IMR-90 (cell line): ENCODE results near the gene TREM1. TPM values are rescaled to one million over a fixed set of nuclear protein-coding genes. Genes with fewer than 3 reads are reported as not detected.

Source experiments
- ATAC-seq: fragments of 200-7000 bp; cut with Tn5 transposase; 2 replicates; pipeline ENCODE4 v1.9.1; 2020; ENCODE audit warnings: low read depth, mild to moderate bottlenecking, moderate library complexity
- BruUV-seq: library from RNA; stranded (reverse); fragments of 400-500 nt; replicated peaks from 2 replicates; lab custom pipeline; 2021; lab: Mats Ljungman, UMichigan
- CTCF ChIA-PET: fragments of 300-600 bp; formaldehyde crosslinking; extraction: SDS; loops from one replicate; lab custom pipeline; 2021; ENCODE audit warnings: antibody characterized with exemption; lab: Yijun Ruan, JAX
- POLR2A ChIA-PET: fragments of 300-600 bp; sonication (Branson Sonifier 250); formaldehyde crosslinking; loops from one replicate; lab custom pipeline; 2022; ENCODE audit warnings: antibody characterized with exemption; ENCODE audit not compliant: unreplicated experiment; lab: Charles Lee
- DNase-seq: peaks from one replicate; pipeline ENCODE4 v3.0.0; 2013
- H2AFZ ChIP-seq: replicated peaks from 2 replicates; pipeline ENCODE3; 2013; ENCODE audit warnings: low read length, mild to moderate bottlenecking; ENCODE audit not compliant: poor library complexity
- H2AK5ac ChIP-seq: 2 replicates; pipeline ENCODE4 v1.6.1; 2013; ENCODE audit warnings: low read depth, low read length, inconsistent platforms
- H2AK9ac ChIP-seq: replicated peaks from 2 replicates; pipeline ENCODE3; 2013; ENCODE audit warnings: mild to moderate bottlenecking, low read depth, low read length, moderate library complexity; ENCODE audit not compliant: poor library complexity
- H2BK120ac ChIP-seq: 2 replicates; pipeline ENCODE4 v1.6.1; 2013; ENCODE audit warnings: low read depth, low read length, inconsistent platforms
- H2BK15ac ChIP-seq: 3 replicates; pipeline ENCODE4 v1.6.1; 2013; ENCODE audit warnings: low read depth, low read length, inconsistent platforms
- H2BK20ac ChIP-seq: 2 replicates; pipeline ENCODE4 v1.6.1; 2013; ENCODE audit warnings: low read depth, mild to moderate bottlenecking, inconsistent platforms, low read length, moderate library complexity
- H2BK5ac ChIP-seq: 2 replicates; pipeline ENCODE4 v1.6.1; 2013; ENCODE audit warnings: mild to moderate bottlenecking, low read depth, low read length, inconsistent platforms; ENCODE audit not compliant: poor library complexity, severe bottlenecking
- H3K14ac ChIP-seq: replicated peaks from 2 replicates; pipeline ENCODE4 v1.6.1; 2013; ENCODE audit warnings: low read depth, low read length, inconsistent platforms
- H3K18ac ChIP-seq: 2 replicates; pipeline ENCODE4 v1.6.1; 2013; ENCODE audit warnings: low read depth, low read length, control low read depth
- H3K23ac ChIP-seq: 2 replicates; pipeline ENCODE4 v1.6.1; 2013; ENCODE audit warnings: low read depth, low read length, inconsistent platforms
- H3K27ac ChIP-seq: 2 replicates; pipeline ENCODE4 v1.5.1; 2013; ENCODE audit warnings: mild to moderate bottlenecking, control low read depth, low read length; ENCODE audit not compliant: insufficient read depth
- H3K27me3 ChIP-seq: 2 replicates; pipeline ENCODE4 v1.6.1; 2013; ENCODE audit warnings: low read length; ENCODE audit not compliant: control insufficient read depth, insufficient read depth
- H3K36me3 ChIP-seq: 2 replicates; pipeline ENCODE4 v1.6.1; 2013; ENCODE audit warnings: low read length, mixed read lengths; ENCODE audit not compliant: control insufficient read depth, insufficient read depth
- H3K4ac ChIP-seq: 2 replicates; pipeline ENCODE4 v1.6.1; 2013; ENCODE audit warnings: low read depth, low read length, inconsistent platforms
- H3K4me1 ChIP-seq: 2 replicates; pipeline ENCODE4 v1.6.1; 2013; ENCODE audit warnings: low read length, mixed read lengths; ENCODE audit not compliant: control insufficient read depth, insufficient read depth
- H3K4me2 ChIP-seq: 2 replicates; pipeline ENCODE4 v1.6.1; 2013; ENCODE audit warnings: low read depth, mild to moderate bottlenecking, control low read depth, low read length, moderate library complexity
- H3K4me3 ChIP-seq: 2 replicates; pipeline ENCODE4 v1.5.1; 2013; ENCODE audit warnings: low read depth, mild to moderate bottlenecking, control low read depth, low read length, moderate library complexity; ENCODE audit not compliant: insufficient read depth
- H3K56ac ChIP-seq: 2 replicates; pipeline ENCODE4 v1.6.1; 2013; ENCODE audit warnings: low read length, inconsistent platforms; ENCODE audit not compliant: insufficient read depth; ENCODE audit errors: extremely low read depth
- H3K79me1 ChIP-seq, 2 experiments: 2 replicates each; pipeline ENCODE4 v1.6.1; 2013; ENCODE audit warnings: low read length in 2 of 2, inconsistent platforms in 1 of 2, low read depth in 1 of 2
- H3K9ac ChIP-seq: 2 replicates; pipeline ENCODE4 v1.6.1; 2013; ENCODE audit warnings: low read depth, low read length, control low read depth
- H3K9me1 ChIP-seq: 2 replicates; pipeline ENCODE4 v1.6.1; 2013; ENCODE audit warnings: low read length, inconsistent platforms; ENCODE audit not compliant: insufficient read depth
- H3K9me3 ChIP-seq: 2 replicates; pipeline ENCODE4 v1.6.1; 2013; ENCODE audit warnings: low read length; ENCODE audit not compliant: control insufficient read depth, insufficient read depth
- H4K20me1 ChIP-seq: 2 replicates; pipeline ENCODE4 v1.6.1; 2013; ENCODE audit warnings: low read length, inconsistent platforms; ENCODE audit not compliant: insufficient read depth
- H4K5ac ChIP-seq: 2 replicates; pipeline ENCODE4 v1.6.1; 2013; ENCODE audit warnings: mild to moderate bottlenecking, low read depth, low read length, control low read depth
- H4K8ac ChIP-seq, 2 experiments: 2 replicates each; pipeline ENCODE4 v1.6.1; 2013; ENCODE audit warnings: low read depth in 2 of 2, low read length in 2 of 2, control low read depth in 1 of 2, inconsistent platforms in 1 of 2
- H4K91ac ChIP-seq: 2 replicates; pipeline ENCODE4 v1.6.1; 2013; ENCODE audit warnings: low read depth, low read length, inconsistent platforms; ENCODE audit not compliant: insufficient read depth
- CEBPB ChIP-seq: IDR thresholded peaks from 2 replicates; pipeline ENCODE4 v1.6.1; 2012; ENCODE audit warnings: low read depth, low read length, improper control_type of control experiment
- MAZ ChIP-seq: IDR thresholded peaks from 2 replicates; pipeline ENCODE4 v1.6.1; 2012; ENCODE audit warnings: low read depth, mild to moderate bottlenecking, low read length, improper control_type of control experiment, moderate library complexity, borderline replicate concordance
- WGBS, 2 experiments: methylation state at CpG; one replicate each; pipeline versions ENCODE4 v1.1.5 to v1.1.7; 2013; ENCODE audit warnings: missing lambda C conversion rate in 2 of 2; ENCODE audit not compliant: insufficient read length in 1 of 2; ENCODE audit errors: extremely low coverage in 2 of 2; 5-methylcytosine and 5-hydroxymethylcytosine counted together
- dilution Hi-C: fragments of 300-500 bp; cut with HindIII; formaldehyde crosslinking; loops from one replicate; pipeline ENCODE4 v1.14.3; 2018; ENCODE audit warnings: low sequenced_read_pairs; ENCODE audit not compliant: unreplicated experiment
- in situ Hi-C: fragments of 300-500 bp; cut with MboI; formaldehyde crosslinking; loops from 3 replicates; pipeline ENCODE4 v1.14.3; 2019; ENCODE audit warnings: low sequenced_read_pairs, inconsistent platforms, mixed read lengths
- intact Hi-C: fragments of 100-400 bp; cut with micrococcal nuclease; formaldehyde crosslinking; loops from 2 replicates; pipeline ENCODE4 v1.10.0; 2022
- polyA plus RNA-seq, 3 experiments: library from polyadenylated mRNA; depleted of rRNA; stranded (reverse); fragments of >200 nt; gene quantifications; 2 replicates each; pipeline ENCODE4 v1.2.3, GENCODE V29; 2012; ENCODE audit warnings: low replicate concordance in 1 of 3
- total RNA-seq: library from RNA; depleted of rRNA; stranded (reverse); fragments of >200 nt; gene quantifications from 2 replicates; pipeline ENCODE4 v1.2.3, GENCODE V29; 2012
- TF ChIP-seq, protein P1 (sequence below): fragments of 150-350 bp; IDR thresholded peaks from 2 replicates; pipeline ENCODE4 v1.6.1; 2017; ENCODE audit warnings: mild to moderate bottlenecking, antibody characterized with exemption, low read length, low read depth
- TF ChIP-seq, protein P2 (sequence below): conservative IDR thresholded peaks from 2 replicates; pipeline ENCODE4 v1.5.1; 2012; ENCODE audit warnings: mild to moderate bottlenecking, low read depth, low read length, improper control_type of control experiment

Gene TREM1
- total and polyA plus RNA-seq, 2 of the 4 experiments (the other 2 are of a cell fraction): not detected

- in situ Hi-C loops: no loop called here
- CTCF ChIA-PET: interaction anchor here (0.6 kb wide), 1 partner anchor 50 kb away, joined by 3 read pairs; no protein-coding TSS in a partner anchor
- no peak overlapping the region for H2BK120ac ChIP-seq
Measured at GRCh38 chr6:41256383-41256782, 30.1 kb downstream of the TREM1 start.

More at GRCh38 chr6:41256383-41256782, 30.1 kb downstream of the TREM1 start:
- Histone ChIP-seq H3K27me3 (no peaks in the 10 kb centered on the region), H3K79me1 (no peaks in the 10 kb centered on the region), H2AK9ac (no peak overlapping the region), H3K4me3 (no peak overlapping the region), H2BK5ac (no peak overlapping the region), H2AFZ (no peak overlapping the region), H2BK15ac (no peak overlapping the region), H3K4ac (no peak overlapping the region), H3K36me3 (no peaks in the 10 kb centered on the region), H3K9me3 (no peaks in the 10 kb centered on the region), H2BK20ac (no peak overlapping the region), H3K9me1 (no peaks in the 10 kb centered on the region), H2AK5ac (no peak overlapping the region), H3K4me2 (no peak overlapping the region), H4K5ac (no peak overlapping the region), H3K4me1 (no peaks in the 10 kb centered on the region), H3K56ac (no peak overlapping the region), H4K20me1 (no peaks in the 10 kb centered on the region), H3K9ac (no peak overlapping the region), H3K27ac (no peak overlapping the region), H4K91ac (no peak overlapping the region), H3K14ac (no peak overlapping the region), H3K18ac (no peak overlapping the region), H3K23ac (no peak overlapping the region), H4K8ac (no peak overlapping the region)
- intact Hi-C loops (no loop called here), dilution Hi-C loops (no loop called here)
- TF ChIP-seq, protein P1, sequence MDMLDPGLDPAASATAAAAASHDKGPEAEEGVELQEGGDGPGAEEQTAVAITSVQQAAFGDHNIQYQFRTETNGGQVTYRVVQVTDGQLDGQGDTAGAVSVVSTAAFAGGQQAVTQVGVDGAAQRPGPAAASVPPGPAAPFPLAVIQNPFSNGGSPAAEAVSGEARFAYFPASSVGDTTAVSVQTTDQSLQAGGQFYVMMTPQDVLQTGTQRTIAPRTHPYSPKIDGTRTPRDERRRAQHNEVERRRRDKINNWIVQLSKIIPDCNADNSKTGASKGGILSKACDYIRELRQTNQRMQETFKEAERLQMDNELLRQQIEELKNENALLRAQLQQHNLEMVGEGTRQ: no peak
- TF ChIP-seq CEBPB (no peak), MAZ (no peak)
- TF ChIP-seq, protein P2, sequence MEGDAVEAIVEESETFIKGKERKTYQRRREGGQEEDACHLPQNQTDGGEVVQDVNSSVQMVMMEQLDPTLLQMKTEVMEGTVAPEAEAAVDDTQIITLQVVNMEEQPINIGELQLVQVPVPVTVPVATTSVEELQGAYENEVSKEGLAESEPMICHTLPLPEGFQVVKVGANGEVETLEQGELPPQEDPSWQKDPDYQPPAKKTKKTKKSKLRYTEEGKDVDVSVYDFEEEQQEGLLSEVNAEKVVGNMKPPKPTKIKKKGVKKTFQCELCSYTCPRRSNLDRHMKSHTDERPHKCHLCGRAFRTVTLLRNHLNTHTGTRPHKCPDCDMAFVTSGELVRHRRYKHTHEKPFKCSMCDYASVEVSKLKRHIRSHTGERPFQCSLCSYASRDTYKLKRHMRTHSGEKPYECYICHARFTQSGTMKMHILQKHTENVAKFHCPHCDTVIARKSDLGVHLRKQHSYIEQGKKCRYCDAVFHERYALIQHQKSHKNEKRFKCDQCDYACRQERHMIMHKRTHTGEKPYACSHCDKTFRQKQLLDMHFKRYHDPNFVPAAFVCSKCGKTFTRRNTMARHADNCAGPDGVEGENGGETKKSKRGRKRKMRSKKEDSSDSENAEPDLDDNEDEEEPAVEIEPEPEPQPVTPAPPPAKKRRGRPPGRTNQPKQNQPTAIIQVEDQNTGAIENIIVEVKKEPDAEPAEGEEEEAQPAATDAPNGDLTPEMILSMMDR: no peak
- no peak for DNase-seq
- no TSS peak for BruUV-seq
- POLR2A ChIA-PET: no interaction called here
- ATAC-seq: no peak
- WGBS, 2 experiments: 40% methylated on average over 1 of the region's 1 CpG; no CpG with 5 or more reads in 1 of the 2 experiments
